GM21786 (cell line): ENCODE data around the gene ZNF611.
"Not testable (repeated sequence)": the region's sequence is repeated elsewhere in the genome, so short reads cannot be mapped to it uniquely, and the experiment has no call there.

Experiments used
- ATAC-seq: cut with Tn5 transposase; IDR thresholded peaks from one replicate; pipeline ENCODE4 v1.9.1; 2021; ENCODE audit not compliant: unreplicated experiment

The ZNF611 gene

DNA sequence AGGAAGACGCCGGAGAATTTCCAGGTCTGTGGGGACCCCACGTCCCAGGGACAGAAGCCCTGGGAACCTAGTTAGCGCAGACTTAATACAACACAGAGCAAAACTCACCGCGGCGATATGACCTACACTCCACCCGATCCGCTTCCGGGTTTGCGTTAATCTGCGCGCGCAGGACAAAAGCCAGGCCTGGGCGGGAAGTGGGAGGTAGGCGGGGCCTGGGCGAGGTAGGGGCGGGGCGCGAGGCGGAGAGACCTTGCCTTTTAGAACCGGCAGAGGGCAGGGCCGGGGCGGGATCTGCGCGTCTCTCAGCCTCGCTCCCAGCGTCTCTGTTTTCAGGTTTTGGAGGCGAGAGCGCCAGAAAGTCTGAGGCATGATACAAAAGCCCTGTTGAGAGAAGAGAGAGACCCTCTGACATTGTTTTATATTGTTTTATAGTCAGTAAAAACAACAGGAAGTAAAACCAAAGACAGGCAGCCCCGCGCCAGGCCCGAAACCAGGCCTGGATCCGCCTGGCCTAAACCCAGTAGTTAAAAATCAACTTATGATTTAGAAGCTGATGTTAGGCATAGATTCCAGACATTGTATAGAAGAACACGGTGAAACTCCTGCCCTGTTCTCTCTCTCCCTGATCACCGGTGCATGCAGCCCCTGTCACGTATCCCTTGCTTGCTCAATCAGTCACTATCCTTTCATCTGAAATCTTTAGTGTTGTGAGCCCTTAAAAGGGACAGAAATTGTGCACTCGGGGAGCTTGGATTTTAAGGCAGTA lies at the start of gene ZNF611:
Gene ZNF611, minus strand, starts transcription at position 152 of the 769 bp plus-strand sequence. CDS start 19,150 bp downstream, outside the sequence.
- peak; percentile 90 for ATAC-seq

DNA sequence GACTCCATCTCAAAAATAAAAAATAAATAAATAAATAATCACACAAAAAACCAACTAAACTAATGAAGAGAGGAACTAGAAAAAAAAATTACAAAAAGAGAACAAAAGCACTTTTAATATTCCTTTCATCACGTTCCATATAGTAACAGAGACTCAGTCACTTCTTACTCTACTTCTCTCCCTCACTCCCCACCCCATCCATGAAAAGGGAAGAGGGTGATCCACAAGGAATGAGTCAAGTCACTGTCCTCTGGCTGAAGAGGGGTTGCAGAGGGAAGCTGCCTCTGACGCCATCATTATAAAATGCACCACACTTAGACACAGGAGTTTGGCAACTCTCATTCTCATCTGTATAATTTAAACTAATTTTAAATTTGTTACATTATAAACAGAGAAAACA lies 48.0 kb upstream of the ZNF611 start:
- ATAC-seq = not testable (repeated sequence)

DNA sequence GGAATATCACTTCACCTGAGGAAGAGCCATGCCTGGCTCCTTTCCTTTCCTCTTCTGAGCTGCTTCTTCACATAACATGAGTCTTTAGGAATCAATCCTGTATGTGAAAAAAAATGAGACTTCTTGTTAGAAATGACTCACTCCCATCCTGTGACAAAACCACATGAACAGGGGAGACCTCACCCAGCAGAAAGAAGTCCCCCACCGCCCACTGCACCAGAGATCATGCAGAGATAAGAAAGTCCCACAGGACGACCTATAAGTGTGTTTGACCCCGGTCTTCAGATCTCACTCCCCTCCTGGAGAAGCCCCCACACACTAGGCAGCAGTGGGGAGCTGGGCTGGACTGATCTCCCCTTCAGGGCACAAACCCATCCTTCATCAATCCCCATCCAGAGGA lies 44.0 kb upstream of the ZNF611 start:
- no peak for ATAC-seq

- ATAC-seq = not testable (repeated sequence)
Observed at GRCh38 chr19:52756447-52756846, 21.6 kb upstream of the ZNF611 start.

GRCh38 chr19:52749780-52750179 lies 14.9 kb upstream of the ZNF611 start:
- no peak for ATAC-seq

DNA sequence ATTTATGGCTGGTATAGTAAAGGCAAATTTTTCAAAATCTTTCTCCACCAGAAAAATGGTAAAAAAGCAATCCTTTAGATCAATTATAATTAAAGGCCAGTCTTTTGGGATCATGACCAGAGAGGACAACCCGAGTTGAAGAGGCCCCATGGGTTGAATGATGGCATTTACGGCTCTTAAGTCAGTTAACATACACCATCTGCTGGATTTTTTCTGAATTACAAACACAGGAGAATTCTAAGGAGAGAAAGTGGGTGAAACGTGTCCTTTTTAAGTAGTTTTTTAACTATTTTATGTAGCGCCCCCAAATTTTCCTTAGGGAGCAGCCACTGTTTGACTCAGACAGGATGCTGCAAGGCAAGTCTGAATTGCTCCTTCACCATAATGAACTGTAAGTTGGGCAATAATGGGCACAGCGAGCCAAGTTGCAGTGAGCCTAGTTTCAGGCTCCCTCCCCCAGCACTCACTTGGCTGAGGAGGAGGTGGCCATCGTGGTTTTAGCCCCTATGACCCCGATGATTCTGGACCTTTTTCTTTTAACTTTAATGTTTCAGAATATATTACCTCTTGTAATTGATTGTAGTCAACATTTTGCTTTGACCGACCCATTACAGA lies 13.6 kb upstream of the ZNF611 start:
- no peak for ATAC-seq

- not testable (repeated sequence) for ATAC-seq
Observed at GRCh38 chr19:52745919-52746318, 11.1 kb upstream of the ZNF611 start.

- ATAC-seq = no peak
Observed at GRCh38 chr19:52743091-52743490, 8.2 kb upstream of the ZNF611 start.

DNA sequence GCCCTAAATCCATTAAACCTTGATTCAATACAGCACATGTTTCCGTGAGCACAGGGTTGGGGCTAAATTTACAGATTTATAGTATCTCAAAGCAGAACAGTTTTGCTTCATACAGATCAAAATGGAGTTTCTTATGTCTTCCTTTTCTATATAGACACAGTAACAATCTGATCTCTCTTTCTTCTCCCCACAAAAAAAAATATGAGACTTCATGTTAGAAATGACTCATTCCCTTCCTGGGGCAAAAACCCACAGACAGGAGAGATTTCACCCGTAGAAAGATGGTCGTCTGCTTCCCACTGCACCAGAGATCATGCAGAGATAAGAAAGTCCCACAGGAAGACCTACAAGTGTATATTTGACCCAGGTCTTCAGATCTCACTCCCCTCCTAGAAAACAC lies 7.7 kb upstream of the ZNF611 start:
- ATAC-seq = no peak

DNA sequence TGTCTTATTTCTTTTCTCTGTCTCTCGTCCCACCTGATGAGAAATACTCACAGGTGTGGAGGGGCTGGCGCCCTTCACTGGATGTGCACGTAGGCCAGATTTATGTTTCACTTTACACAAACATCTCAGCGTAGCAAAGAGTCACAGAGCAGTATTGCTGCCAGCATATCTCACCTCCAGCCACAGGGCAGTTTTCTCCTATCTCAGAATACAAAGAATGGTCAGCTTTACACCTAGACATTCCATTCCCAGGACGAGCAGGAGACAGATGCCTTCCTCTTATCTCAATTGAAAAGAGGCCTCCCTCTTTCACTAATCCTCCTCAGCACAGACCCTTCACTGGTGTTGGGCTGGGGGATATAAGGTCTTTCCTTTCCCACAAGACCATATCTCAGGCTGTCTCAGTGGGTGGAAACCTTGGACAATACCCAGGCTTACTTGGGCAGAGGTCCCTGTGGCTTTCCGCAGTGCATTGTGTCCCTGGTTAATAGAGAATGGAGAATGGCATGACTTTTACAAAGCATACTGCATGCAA lies 7.2 kb upstream of the ZNF611 start:
- ATAC-seq = no peak

DNA sequence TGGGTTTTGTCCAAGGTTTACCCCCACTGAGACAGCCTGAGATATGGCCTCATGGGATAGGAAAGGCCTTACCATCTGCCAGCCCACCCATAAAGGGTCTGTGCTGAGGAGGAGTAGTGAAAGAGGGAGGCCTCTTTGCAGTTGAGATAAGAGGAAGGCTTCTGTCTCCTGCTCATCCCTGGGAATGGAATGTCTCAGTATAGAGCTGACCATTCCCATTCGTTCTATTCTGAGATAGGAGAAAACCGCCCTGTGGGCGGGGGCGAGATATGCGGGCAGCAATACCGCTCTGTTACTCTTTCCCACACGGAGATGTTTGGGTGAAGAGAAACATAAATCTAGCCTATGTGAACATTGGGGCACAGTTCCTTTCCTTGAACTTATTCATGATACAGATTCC lies 6.5 kb upstream of the ZNF611 start:
- not testable (repeated sequence) for ATAC-seq

- ATAC-seq = no peak
Observed at GRCh38 chr19:52739576-52739975, 4.7 kb upstream of the ZNF611 start.

GRCh38 chr19:52735734-52736133 lies 890 bp upstream of the ZNF611 start:
- ATAC-seq = no peak

DNA sequence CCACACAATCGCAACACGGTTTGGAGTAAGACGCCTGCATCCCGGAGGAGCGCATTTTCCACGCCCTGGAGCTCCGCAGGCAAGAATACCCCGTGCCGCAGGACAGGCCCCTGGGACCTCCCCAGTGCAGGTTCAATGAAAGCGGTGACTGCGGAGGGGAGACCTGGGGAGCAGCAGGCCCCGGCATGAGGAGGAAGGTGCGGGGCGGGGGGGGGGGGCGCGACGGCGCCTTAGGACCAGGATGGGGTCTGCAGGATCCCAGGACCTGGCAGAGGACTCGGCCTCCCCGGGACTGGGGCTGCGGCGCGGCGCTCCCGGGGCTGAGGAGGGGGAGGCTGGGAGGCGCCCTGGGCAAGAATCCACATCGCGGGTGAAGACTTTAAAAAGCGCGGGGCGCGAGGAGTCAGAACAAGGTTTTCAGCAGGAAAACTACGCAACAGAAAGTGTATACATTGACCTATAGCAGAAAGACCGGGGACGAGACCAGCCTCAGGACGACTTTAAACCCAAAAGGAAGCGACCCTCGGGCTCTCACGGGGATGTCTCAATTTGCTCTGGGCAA lies 432 bp downstream of the ZNF611 start:
- peak; percentile 19 for ATAC-seq

DNA sequence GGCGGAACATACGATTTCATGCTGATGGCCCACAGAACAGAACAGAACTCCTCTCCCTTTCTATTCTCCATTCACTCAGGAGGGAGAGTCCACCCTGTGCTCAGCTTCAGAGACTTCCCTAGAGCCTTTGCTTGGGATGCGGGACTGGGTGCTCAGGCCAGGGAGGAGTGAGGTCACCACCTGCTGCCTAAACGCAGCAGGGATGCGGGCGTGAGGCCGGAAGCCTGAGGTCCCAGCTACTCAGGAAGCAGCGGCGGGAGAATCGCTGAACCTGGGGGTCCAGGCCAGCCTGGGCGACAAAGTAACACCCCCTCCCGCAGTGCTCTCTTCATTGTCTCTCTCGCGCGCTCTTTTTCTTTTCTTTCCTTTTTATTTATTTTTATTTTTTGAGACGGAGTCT lies 8.8 kb downstream of the ZNF611 start:
- ATAC-seq = not testable (repeated sequence)

DNA sequence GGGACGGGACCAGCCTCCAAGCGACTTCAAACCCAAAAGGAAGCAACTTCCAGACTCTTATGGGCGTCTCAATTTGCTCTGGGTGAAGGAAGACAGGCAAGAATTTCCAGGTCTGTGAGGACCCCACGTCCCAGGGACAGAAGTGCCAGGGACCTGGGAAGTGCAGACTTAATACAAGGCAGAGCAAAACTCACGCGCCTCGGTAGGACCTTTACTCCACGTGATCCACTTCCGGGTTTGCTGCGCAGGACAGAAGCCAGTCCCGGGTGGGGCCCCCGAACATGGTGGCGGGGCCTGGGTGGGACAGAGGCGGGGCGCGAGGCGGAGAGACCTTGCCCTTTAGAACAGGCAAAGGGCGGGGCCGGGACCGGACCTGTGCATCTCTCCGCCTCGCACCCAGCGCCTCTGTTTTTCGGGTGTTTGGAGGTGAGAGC lies 9.3 kb downstream of the ZNF611 start:
- ATAC-seq = no peak

DNA sequence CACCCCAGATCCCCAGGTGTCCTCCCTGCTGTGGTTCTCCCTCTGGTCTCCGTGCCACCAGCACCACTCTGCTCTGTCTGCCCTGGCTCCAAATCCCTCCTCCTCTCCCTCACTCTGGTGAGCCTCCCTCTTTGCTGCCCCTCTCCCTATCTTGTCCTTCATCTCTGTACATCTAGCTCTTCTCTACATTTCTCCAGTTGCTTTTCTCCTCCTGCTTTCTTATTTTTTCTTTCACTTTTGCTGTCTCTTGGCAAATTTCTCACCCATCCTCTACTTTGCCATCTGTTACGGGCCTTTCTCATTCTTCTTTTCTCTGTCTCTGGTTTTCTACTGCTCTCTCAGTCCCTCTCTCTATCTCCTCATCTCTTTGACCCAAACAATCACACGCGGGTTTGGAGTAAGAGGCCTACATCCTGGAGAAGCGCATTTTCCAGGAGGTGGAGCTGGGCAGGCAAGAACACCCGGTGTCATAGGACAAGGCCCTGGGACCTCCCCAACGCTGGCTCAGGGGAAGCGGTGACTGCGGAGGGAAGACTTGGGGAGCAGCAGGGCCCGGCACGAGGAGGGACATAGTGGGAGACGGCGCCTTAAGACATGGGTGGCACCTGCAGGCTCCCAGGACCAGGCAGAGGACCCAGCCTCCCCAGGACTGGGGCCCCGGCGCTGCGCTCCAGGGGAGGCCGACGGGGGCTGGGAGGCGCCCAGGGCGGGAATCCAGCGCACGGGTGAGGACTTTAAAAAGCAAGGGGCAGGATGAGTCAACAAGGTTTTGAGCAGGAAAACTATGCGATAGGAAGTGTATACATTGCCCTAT lies 9.9 kb downstream of the ZNF611 start:
- ATAC-seq = no peak

GRCh38 chr19:52723907-52724598 lies 10.8 kb downstream of the ZNF611 start:
- ATAC-seq = not testable (repeated sequence)

- ATAC-seq = no peak
Observed at GRCh38 chr19:52722062-52723003, 12.5 kb downstream of the ZNF611 start.
